ENCODE data around the gene TMPRSS13.

DNA sequence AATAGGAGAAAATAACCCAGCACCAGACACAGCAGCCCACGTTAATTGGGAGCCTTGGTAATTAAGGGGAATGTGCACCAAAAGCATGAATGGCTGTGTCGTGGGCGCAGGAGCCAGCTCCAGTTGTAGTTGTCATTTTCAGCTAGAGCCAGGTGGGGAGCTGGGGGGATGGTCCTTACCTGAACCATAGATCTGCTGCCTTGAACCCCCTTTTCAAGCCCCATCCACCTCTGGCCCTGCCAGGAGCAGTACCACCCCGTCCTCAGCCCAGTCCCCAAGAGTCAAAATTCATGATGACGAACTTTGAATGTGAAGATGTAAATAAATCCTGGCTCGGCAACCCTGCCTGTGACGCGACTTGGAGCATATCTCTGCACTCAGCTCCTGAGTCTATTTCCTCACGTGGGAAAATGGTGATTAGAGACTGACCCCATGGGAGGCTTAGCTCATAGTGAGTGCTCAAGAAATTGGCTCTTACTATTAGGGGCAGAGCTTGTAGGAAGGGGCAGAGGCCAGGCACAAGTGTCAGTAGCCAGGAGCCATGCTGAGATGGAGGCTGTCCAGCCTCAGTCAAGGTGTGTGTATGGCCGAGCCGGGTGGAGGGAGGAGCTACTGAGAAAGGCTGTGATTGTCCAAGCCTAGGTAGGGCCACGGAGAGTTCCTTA lies 52.0 kb downstream of the TMPRSS13 start:
- TF ChIP-seq, protein P1, sequence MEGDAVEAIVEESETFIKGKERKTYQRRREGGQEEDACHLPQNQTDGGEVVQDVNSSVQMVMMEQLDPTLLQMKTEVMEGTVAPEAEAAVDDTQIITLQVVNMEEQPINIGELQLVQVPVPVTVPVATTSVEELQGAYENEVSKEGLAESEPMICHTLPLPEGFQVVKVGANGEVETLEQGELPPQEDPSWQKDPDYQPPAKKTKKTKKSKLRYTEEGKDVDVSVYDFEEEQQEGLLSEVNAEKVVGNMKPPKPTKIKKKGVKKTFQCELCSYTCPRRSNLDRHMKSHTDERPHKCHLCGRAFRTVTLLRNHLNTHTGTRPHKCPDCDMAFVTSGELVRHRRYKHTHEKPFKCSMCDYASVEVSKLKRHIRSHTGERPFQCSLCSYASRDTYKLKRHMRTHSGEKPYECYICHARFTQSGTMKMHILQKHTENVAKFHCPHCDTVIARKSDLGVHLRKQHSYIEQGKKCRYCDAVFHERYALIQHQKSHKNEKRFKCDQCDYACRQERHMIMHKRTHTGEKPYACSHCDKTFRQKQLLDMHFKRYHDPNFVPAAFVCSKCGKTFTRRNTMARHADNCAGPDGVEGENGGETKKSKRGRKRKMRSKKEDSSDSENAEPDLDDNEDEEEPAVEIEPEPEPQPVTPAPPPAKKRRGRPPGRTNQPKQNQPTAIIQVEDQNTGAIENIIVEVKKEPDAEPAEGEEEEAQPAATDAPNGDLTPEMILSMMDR (IDR thresholded peaks at IDR 0.05): no peak
- TF ChIP-seq ZFX (IDR thresholded peaks at IDR 0.05; ENCODE audit: borderline replicate concordance): no peak

All from 22Rv1 (cell line).